Erythroblast (primary cell): ENCODE data around the gene NPRL2.

Experiments used
- DNase-seq, 2 experiments: peaks; one replicate each; lab custom pipeline; 2025; lab: John Stamatoyannopoulos, UW
- GATA1 ChIP-seq: IDR thresholded peaks from 2 replicates; pipeline ENCODE4 v1.6.1; 2011; ENCODE audit warnings: low read depth, mild to moderate bottlenecking, control low read depth, low read length, moderate library complexity
- POLR2A ChIP-seq: IDR thresholded peaks from 2 replicates; pipeline ENCODE4 v1.6.1; 2011; ENCODE audit warnings: mild to moderate bottlenecking, low read length

NPRL2 gene

DNA sequence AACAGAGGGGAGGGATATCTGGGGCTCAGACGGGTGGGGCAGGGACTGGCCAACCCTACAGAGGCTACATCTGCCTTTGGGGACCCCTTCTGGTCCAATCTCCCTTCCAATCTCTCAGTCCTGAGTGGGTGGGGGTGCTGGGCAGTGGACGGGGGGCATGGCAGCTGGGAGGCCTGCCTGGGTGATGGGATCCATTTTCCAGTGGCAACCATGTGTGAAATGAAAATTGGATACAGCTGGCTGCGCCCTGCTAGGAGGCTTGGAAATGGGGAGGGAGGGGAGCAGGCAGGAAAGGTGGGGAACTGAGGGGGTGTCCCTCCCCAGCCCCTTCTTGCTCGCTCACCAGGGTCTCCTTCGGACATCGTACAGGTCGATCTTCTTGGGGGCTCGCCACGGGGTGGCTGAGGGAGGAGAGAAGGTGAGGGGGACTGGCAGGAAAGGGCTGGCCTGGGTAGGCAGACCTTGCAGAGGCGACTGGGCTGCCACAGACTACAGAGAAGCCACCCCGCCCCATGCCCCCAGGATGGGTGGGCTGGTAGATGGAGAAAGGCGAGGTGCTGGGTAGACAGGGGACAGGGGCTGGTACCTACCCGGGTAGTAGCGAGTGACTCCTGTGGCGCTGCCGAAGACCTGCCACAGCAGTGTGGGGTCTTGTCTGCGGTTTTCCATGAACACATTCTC lies 30.0 kb upstream of the NPRL2 start:
- TF ChIP-seq POLR2A: no peak
- TF ChIP-seq GATA1: no peak
- DNase-seq: no peak

DNA sequence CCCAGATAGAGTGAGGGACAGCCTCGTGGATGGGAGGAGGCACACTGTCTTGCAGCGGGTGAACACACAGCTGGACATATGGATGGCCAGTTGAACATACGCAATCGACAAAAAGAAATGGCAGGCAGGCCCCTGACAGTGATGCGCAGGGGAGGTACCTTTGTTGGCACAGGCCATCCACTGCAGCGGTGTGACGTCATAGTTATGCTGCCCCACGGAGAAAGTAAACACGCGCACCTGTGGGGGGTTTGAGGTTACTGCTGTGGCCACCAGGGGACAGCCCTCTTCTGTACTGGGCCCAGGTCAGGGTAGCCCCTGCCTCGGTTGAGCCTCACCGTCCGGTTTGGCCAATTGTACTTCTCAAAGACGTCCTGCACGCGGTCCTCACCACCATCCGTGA lies 28.2 kb upstream of the NPRL2 start:
- no peak for DNase-seq
- no peak for TF ChIP-seq GATA1
- TF ChIP-seq POLR2A: no peak

DNA sequence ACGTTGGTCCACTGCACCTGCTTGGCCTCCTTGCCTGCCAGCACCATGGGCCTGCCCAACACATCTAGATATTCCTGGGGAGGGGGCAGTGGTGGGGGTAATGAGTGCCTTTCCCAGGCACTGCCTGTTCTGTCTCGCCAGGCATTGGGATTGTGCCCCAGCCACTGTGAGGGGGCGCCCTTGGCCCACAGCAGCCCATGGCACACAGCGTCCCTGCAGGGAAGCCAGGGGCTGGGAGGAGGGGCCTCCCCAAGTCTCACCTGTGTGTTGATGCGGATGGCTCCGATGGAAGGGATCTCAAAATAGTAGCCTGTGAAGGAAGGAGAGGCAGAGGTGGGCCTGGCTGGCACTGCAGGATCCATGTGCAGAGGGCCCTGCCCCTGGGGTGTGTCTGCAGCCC lies 27.4 kb upstream of the NPRL2 start:
- TF ChIP-seq GATA1 (no peak), POLR2A (no peak)
- DNase-seq: no peak

GRCh38 chr3:50375258-50375931 lies 24.8 kb upstream of the NPRL2 start:
- DNase-seq: peak in 1 of 2 experiments; percentile 19

GRCh38 chr3:50374363-50375257 lies 24.0 kb upstream of the NPRL2 start:
- no peak for DNase-seq
- TF ChIP-seq GATA1 (no peak), POLR2A (no peak)

More at GRCh38 chr3:50375258-50375931, 24.8 kb upstream of the NPRL2 start:
- no peak for TF ChIP-seq GATA1
- TF ChIP-seq POLR2A: no peak

DNA sequence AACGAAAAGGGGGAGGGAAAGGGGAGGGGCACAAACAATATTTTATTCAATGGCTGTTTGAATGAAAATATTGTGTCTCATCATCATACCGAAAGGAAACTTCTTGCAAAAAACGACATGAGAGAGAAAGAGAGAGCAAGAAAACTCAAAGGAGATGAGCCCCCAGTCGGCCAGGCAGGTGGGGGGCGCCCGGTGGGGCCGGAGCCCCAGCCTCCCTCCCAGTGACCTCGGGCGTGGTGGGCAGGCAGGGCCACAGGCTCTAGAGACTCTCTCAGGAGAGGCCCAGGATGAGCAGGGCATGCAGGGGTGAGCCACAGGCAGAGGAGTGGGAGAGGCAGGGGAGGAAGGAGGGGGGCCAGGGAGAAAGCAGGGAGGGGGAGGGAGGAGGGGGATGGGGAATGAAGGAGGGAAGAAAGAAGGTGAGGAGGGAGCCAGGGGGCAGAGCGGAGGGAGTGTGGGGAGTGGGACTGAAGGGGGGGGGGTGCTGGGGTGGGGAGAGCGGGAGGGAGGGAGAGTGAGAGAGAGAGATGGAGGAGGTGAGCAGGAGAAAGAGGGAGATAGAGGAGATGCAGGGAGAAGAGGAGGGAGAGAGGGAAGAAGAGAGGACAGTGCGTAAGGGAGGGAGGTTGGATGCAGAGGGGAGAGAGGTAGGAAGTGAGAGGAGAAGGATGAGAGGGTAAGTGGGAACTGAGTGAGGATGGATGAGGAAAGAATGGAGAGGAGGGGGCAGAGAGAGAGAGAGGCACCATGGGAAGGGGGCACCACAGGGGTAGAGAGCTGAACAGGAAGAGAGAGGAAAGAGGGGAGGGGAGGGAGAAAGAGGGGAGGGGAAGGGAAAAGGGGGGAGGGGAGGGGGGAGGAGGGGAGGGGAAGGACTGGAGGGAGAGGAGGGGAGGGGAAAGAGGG lies 22.8 kb upstream of the NPRL2 start:
- no peak for DNase-seq
- TF ChIP-seq POLR2A: no peak
- TF ChIP-seq GATA1: no peak

DNA sequence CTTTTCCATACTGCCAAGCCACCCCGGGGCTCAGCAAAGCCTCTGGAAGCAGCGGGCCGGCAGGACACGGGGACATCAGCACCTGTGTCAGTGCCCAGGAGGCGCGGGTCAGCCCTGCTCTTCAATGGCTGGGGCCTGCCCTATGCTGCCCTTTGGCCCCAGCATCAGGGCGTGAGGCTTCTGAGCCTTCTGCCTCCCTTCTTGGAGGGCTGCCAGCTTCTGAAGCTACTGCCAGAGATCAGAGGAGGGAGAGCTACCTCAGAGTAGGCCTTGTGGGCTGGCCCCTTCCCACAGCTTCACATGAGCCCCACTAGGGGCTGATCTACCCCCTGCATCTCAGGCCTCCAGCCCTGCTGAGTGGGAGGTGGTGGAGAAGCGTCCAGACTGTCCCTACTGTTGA lies 21.8 kb upstream of the NPRL2 start:
- peak; percentile 81 to 83 for DNase-seq
- TF ChIP-seq POLR2A (no peak), GATA1 (no peak)

DNA sequence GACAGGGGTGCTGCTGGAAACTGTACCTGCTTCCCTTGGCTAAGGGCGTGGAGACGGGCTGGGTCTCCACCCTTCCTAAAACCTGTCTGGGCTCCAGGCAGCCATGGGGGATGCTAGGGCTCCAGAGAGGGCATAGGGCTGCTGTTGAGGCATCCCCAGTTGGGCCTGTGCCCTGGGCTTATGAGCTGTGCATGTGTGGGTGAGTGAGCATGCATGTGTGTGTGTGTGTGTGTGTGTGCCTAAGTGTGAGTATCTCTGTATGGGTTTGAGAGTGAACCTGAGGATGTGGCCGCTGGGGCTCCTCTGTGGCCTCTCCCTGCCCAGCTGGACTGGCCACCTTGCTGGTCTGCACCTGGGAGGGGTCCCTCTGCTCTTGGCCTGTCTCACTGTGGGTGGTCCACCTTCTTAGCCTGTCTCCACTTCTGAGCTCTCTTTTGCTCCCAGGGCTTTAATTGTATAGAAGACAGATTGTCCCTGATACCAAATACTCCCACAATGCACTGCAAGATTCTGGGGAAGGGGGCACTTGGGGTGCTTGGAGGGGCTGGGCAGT lies 20.6 kb upstream of the NPRL2 start:
- DNase-seq: peak; percentile 29 to 37
- TF ChIP-seq POLR2A (no peak), GATA1 (no peak)

GRCh38 chr3:50370594-50370993 lies 20.0 kb upstream of the NPRL2 start:
- DNase-seq: peak; percentile 41 to 58
- TF ChIP-seq GATA1: no peak
- no peak for TF ChIP-seq POLR2A

DNA sequence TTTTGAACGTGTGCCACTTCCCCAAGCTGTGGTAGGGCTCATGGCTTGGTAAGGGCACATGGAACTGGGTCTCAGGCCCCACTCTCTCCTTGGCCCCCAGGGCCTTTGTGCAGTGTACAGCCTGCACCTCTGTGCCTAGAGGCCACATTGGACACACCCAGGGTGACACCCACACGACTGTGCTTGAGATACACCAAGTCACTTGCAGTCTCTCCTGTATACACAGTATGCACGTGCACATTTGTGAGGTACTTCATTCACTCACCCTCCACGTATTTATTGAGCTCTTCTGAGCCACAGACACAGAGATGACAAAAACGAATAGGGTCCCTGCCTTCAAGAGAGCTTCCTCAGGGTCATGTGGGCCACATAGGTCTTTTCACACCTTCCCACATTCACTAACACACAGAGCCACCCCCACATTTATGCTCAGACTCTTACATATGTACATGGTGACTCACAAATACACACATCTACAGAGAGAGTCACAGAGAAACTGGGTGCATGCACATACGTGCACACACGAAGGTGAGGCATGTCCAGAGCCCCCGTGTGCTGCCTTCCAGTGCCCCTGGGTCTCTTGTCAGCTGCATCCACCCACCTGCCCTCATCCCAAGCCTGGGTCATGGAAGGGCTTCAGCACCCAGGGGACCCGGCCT lies 18.6 kb upstream of the NPRL2 start:
- DNase-seq: peak; percentile 35 to 40
- TF ChIP-seq GATA1: no peak
- no peak for TF ChIP-seq POLR2A

DNA sequence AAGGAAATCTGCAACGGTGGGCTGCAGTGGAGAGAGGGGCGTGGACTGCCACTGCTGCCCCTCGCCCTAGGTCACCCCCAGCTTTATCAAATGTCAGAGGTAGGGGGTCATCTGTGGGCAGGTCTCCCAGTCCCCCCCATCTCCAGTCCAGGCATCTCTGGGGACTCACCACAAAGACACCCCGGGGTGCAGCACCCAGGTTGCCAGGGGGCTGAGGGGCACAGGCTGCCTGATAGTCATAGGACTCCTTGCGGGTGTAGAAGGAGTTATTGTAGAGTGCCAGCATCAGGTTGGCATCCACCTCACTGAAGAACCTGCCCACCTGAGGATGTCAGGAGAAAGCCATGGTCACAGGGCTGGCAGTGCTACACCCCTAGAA lies 15.3 kb upstream of the NPRL2 start:
- no peak for DNase-seq
- TF ChIP-seq GATA1 (no peak), POLR2A (no peak)
